ENCODE data around the gene HIBCH. TPM values are rescaled to one million over a fixed set of nuclear protein-coding genes. Genes with fewer than 3 reads are reported as not detected.
A peak's percentile ranks its signal among the peaks of the same experiment; 100 is the strongest.
"Not testable (repeated sequence)": the region's sequence is repeated elsewhere in the genome, so short reads cannot be mapped to it uniquely, and the experiment has no call there.

HIBCH gene
- total and polyA plus RNA-seq, 2 of the 4 experiments (the other 2 are of a cell fraction), result 8.8 to 11.9 TPM

DNA sequence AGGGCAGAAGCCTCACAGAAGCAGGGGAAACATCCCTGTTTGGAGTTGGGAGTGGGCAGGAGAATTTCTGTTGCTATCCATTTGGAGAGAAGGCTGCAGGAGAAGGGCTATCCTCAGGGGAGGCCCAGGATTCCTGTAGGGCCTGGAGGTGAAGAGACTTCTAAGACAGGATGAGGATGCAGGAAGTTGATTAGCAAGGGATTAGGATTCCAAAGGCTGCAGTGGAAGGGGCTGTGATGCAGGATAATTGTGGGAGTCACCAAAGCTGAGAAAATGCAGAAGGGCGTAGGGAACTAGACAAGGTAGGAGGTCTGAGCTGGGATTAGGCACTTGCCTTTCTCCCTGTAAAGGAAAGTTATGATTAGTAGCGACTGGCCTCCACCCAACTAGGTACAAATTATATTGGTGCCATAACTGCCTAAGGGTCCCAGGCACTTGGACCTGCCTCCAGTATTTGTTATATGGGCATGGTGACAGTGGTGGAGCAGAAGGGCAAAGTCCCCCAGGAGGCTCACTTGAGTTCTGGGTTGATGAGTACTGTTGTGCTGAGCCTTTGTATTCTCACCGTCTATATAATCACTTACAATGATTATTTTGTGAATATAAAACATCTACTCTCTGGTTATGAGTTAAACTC, 160.7 kb downstream of the HIBCH start:
- WGBS, 2 experiments (ENCODE audit: extremely low coverage in 2 of 2, insufficient read length in 1 of 2), result 100% methylated on average over 1 of the region's 3 CpGs; no CpG with 5 or more reads in 1 of the 2 experiments

DNA sequence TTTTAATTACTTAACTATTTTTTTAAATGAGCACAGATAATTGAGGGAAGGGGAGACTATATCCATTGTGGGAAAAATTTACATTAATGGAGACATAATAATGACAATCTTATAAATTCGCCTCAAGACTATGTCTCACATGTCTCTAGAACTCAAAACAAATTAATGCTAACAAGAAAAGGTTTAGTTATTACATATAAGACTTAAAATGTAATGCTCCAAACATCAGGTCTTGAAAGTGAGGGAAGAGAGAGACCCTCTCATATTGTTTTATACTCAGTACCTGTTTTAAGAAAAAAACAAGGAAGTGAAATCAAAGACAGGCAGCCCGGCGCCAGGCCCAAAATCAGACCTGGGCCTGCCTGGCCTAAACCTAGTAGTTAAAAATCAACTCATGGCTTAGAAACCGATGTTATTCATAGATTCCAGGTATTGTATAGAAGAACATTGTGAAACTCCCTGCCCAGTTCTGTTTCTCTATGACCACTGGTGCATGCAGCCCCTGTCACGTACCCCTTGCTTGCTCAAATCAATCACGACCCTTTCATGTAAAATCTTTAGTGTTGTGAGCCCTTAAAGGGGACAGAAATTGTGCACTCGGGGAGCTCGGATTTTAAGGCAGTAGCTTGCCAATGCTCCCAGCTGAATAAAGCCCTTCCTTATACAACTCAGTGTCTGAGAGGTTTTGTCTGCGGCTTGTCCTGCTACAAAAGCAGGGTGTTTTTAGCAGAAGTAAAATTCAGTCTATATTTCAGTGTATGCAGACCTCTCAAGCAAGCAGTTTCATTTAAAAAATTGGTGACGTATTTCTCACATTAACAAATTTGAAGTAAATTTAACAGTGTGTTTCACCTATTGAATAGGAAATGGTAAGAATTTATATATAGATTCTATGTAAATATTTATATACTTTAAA, 161.8 kb downstream of the HIBCH start:
- CTCF ChIA-PET, result interaction anchor here (0.9 kb wide), 1 partner anchor 31 kb away, joined by 3 read pairs; no protein-coding TSS in a partner anchor
- POLR2A ChIA-PET (ENCODE audit: unreplicated experiment); H3K36me3 ChIP-seq (ENCODE audit: control insufficient read depth, insufficient read depth, low read length); H3K4me1 ChIP-seq (ENCODE audit: control insufficient read depth, insufficient read depth, low read length); ATAC-seq (ENCODE audit: low read depth); intact Hi-C loops (cut with micrococcal nuclease); H3K4me3 ChIP-seq (ENCODE audit: insufficient read depth, low read depth, low read length); H4K20me1 ChIP-seq (ENCODE audit: insufficient read depth, low read length); H3K4me2 ChIP-seq (ENCODE audit: low read depth, low read length); H4K8ac ChIP-seq (ENCODE audit: low read depth in 2 of 2, low read length in 2 of 2); H3K9ac ChIP-seq (ENCODE audit: low read depth, low read length); in situ Hi-C loops (cut with MboI; ENCODE audit: low sequenced_read_pairs); H3K14ac ChIP-seq (replicated peaks; ENCODE audit: low read depth, low read length); H3K27ac ChIP-seq (ENCODE audit: insufficient read depth, low read length); H3K9me3 ChIP-seq (ENCODE audit: control insufficient read depth, insufficient read depth, low read length); H2BK20ac ChIP-seq (ENCODE audit: low read depth, low read length); BruUV-seq (replicated peaks); H3K9me1 ChIP-seq (ENCODE audit: insufficient read depth, low read length); H3K56ac ChIP-seq (ENCODE audit: extremely low read depth, insufficient read depth, low read length); H3K23ac ChIP-seq (ENCODE audit: low read depth, low read length); H3K4ac ChIP-seq (ENCODE audit: low read depth, low read length); H2AK5ac ChIP-seq (ENCODE audit: low read depth, low read length); H3K27me3 ChIP-seq (ENCODE audit: control insufficient read depth, insufficient read depth, low read length); H2BK15ac ChIP-seq (ENCODE audit: low read depth, low read length); dilution Hi-C loops (cut with HindIII; ENCODE audit: low sequenced_read_pairs, unreplicated experiment); H4K91ac ChIP-seq (ENCODE audit: insufficient read depth, low read depth, low read length); H2AK9ac ChIP-seq (replicated peaks; ENCODE audit: low read depth, low read length, poor library complexity); DNase-seq; H3K18ac ChIP-seq (ENCODE audit: low read depth, low read length); H4K5ac ChIP-seq (ENCODE audit: low read depth, low read length); H2AFZ ChIP-seq (replicated peaks; ENCODE audit: low read length, poor library complexity); H2BK120ac ChIP-seq (ENCODE audit: low read depth, low read length); H2BK5ac ChIP-seq (ENCODE audit: low read depth, low read length, poor library complexity, severe bottlenecking); H3K79me1 ChIP-seq (ENCODE audit: low read depth in 1 of 2, low read length in 2 of 2): not testable (repeated sequence)
- WGBS, 2 experiments (ENCODE audit: extremely low coverage in 2 of 2, insufficient read length in 1 of 2), result no CpG with 5 or more reads among the region's 10 CpGs

More for the DNA sequence above, 160.7 kb downstream of the HIBCH start:
- H3K4me3 ChIP-seq (ENCODE audit: insufficient read depth, low read depth, low read length), result no peak overlapping the region
- H2AK9ac ChIP-seq (replicated peaks; ENCODE audit: low read depth, low read length, poor library complexity), result no peak overlapping the region
- H3K56ac ChIP-seq (ENCODE audit: extremely low read depth, insufficient read depth, low read length), result no peak overlapping the region
- H2BK120ac ChIP-seq (ENCODE audit: low read depth, low read length), result no peak overlapping the region
- no TSS peak for BruUV-seq (replicated peaks)
- POLR2A ChIA-PET (ENCODE audit: unreplicated experiment), result no interaction called here
- no peak overlapping the region for H2BK20ac ChIP-seq (ENCODE audit: low read depth, low read length)
- no peaks in the 10 kb centered on the region for H3K9me1 ChIP-seq (ENCODE audit: insufficient read depth, low read length)
- no peaks in the 10 kb centered on the region for H3K4me1 ChIP-seq (ENCODE audit: control insufficient read depth, insufficient read depth, low read length)
- no peak for DNase-seq
- dilution Hi-C loops (cut with HindIII; ENCODE audit: low sequenced_read_pairs, unreplicated experiment), result no loop called here
- no peaks in the 10 kb centered on the region for H4K20me1 ChIP-seq (ENCODE audit: insufficient read depth, low read length)
- no peak overlapping the region for H3K9ac ChIP-seq (ENCODE audit: low read depth, low read length)
- intact Hi-C loops (cut with micrococcal nuclease), result no loop called here
- in situ Hi-C loops (cut with MboI; ENCODE audit: low sequenced_read_pairs), result no loop called here
- no peak overlapping the region for H4K91ac ChIP-seq (ENCODE audit: insufficient read depth, low read depth, low read length)
- H3K18ac ChIP-seq (ENCODE audit: low read depth, low read length), result no peak overlapping the region
- H3K36me3 ChIP-seq (ENCODE audit: control insufficient read depth, insufficient read depth, low read length), result no peaks in the 10 kb centered on the region
- H3K79me1 ChIP-seq (ENCODE audit: low read depth in 1 of 2, low read length in 2 of 2), result no peaks in the 10 kb centered on the region
- no peaks in the 10 kb centered on the region for H3K9me3 ChIP-seq (ENCODE audit: control insufficient read depth, insufficient read depth, low read length)
- H3K4me2 ChIP-seq (ENCODE audit: low read depth, low read length), result no peak overlapping the region
- no peak overlapping the region for H3K14ac ChIP-seq (replicated peaks; ENCODE audit: low read depth, low read length)
- H4K8ac ChIP-seq (ENCODE audit: low read depth in 2 of 2, low read length in 2 of 2), result no peak overlapping the region
- no peaks in the 10 kb centered on the region for H3K27me3 ChIP-seq (ENCODE audit: control insufficient read depth, insufficient read depth, low read length)
- H2BK15ac ChIP-seq (ENCODE audit: low read depth, low read length), result no peak overlapping the region
- CTCF ChIA-PET, result interaction anchor here (1.0 kb wide), 1 partner anchor 19 kb away, joined by 3 read pairs; no protein-coding TSS in a partner anchor
- no peak for TF ChIP-seq SMC3 (IDR thresholded peaks at IDR 0.05; ENCODE audit: low read depth, low read length)
- H4K5ac ChIP-seq (ENCODE audit: low read depth, low read length), result no peak overlapping the region
- ATAC-seq (ENCODE audit: low read depth), result no peak
- H2AK5ac ChIP-seq (ENCODE audit: low read depth, low read length), result no peak overlapping the region
- H3K4ac ChIP-seq (ENCODE audit: low read depth, low read length), result no peak overlapping the region
- H3K27ac ChIP-seq (ENCODE audit: insufficient read depth, low read length), result no peak overlapping the region
- peak overlapping the region; percentile 14 for H2AFZ ChIP-seq (replicated peaks; ENCODE audit: low read length, poor library complexity)
- no peak overlapping the region for H3K23ac ChIP-seq (ENCODE audit: low read depth, low read length)
- no peak overlapping the region for H2BK5ac ChIP-seq (ENCODE audit: low read depth, low read length, poor library complexity, severe bottlenecking)
